ENCODE results near the gene ITM2B. TPM values are rescaled to one million over a fixed set of nuclear protein-coding genes. Genes with fewer than 3 reads are reported as not detected.

Gene ITM2B
- total and polyA plus RNA-seq, 4 donors: 114 to 379 (median 202) TPM

GRCh38 chr13:48251611-48252081, 18.6 kb downstream of the ITM2B start:
- Histone ChIP-seq H3K9me3 (ENCODE audit: control insufficient read depth in 4 of 4, low read length in 3 of 4) (no peaks in the 10 kb centered on the region), H3K27ac (ENCODE audit: low read depth in 1 of 2, low read length in 2 of 2) (no peak overlapping the region), H3K27me3 (ENCODE audit: control insufficient read depth in 4 of 4, insufficient read depth in 4 of 4, low read length in 3 of 4) (no peaks in the 10 kb centered on the region), H3K4me3 (ENCODE audit: low read depth in 1 of 3, low read length in 3 of 3) (no peak overlapping the region), H3K9ac (ENCODE audit: low read depth in 1 of 2, low read length in 2 of 2) (no peak overlapping the region), H3K36me3 (ENCODE audit: control insufficient read depth in 4 of 4, insufficient read depth in 3 of 4, low read depth in 1 of 4, low read length in 3 of 4) (peaks cover 4 to 21% (median 13%) of the 10 kb centered on the region in 4 donors), H3K4me1 (ENCODE audit: control insufficient read depth in 4 of 4, insufficient read depth in 4 of 4, low read length in 3 of 4) (peaks cover 5 to 22% (median 13%) of the 10 kb centered on the region in 4 donors)
- DNase-seq (ENCODE audit: low spot score): no peak
- WGBS: 87% methylated on average over 3 of the region's 3 CpGs
- TF ChIP-seq CTCF (IDR thresholded peaks at IDR 0.05; ENCODE audit: low read depth, low read length, missing input control): no peak
- no peak for TF ChIP-seq REST (IDR thresholded peaks at IDR 0.05)
- no peak for TF ChIP-seq NR2F2 (IDR thresholded peaks at IDR 0.05)
- no peak for TF ChIP-seq FOXA2 (IDR thresholded peaks at IDR 0.05)
- TF ChIP-seq FOXA1 (IDR thresholded peaks at IDR 0.05): no peak
- no peak for TF ChIP-seq JUND (IDR thresholded peaks at IDR 0.05)
- no peak for TF ChIP-seq ATF3 (IDR thresholded peaks at IDR 0.05)
- no peak for TF ChIP-seq RAD21 (IDR thresholded peaks at IDR 0.05)
- TF ChIP-seq YY1 (IDR thresholded peaks at IDR 0.05): no peak

DNA sequence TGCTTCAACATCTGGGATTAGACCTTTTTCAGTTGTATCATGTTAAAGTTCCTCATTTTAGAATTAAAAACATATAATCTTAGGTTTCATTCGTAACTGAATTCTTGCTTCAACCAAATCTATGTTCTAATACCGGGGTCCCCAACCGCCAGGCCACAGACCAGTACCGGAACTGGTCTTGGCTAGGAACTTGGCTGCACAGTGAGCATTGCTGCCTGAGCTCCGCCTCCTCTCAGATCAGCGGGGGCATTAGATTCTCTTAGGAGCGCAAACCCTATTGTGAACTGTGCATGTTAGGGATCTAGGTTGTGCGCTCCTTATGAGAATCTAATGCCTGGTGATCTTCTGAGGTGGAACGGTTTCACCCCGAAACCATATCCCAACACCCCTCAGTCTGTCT, 19.2 kb downstream of the ITM2B start:
- WGBS: 95% methylated on average over 10 of the region's 10 CpGs
- peaks cover 2 to 19% (median 12%) of the 10 kb centered on the region in 4 donors for H3K4me1 ChIP-seq (ENCODE audit: control insufficient read depth in 4 of 4, insufficient read depth in 4 of 4, low read length in 3 of 4)

More for the DNA sequence above, 19.2 kb downstream of the ITM2B start:
- Histone ChIP-seq H3K27me3 (ENCODE audit: control insufficient read depth in 4 of 4, insufficient read depth in 4 of 4, low read length in 3 of 4) (no peaks in the 10 kb centered on the region), H3K4me3 (ENCODE audit: low read depth in 1 of 3, low read length in 3 of 3) (no peak overlapping the region), H3K9ac (ENCODE audit: low read depth in 1 of 2, low read length in 2 of 2) (no peak overlapping the region), H3K9me3 (ENCODE audit: control insufficient read depth in 4 of 4, low read length in 3 of 4) (no peaks in the 10 kb centered on the region), H3K27ac (ENCODE audit: low read depth in 1 of 2, low read length in 2 of 2) (peak overlapping the region in 1 of 2 donors; percentile 18), H3K36me3 (ENCODE audit: control insufficient read depth in 4 of 4, insufficient read depth in 3 of 4, low read depth in 1 of 4, low read length in 3 of 4) (peaks cover 4 to 24% (median 15%) of the 10 kb centered on the region in 4 donors)
- DNase-seq (ENCODE audit: low spot score): no peak
- no peak for TF ChIP-seq ATF3 (IDR thresholded peaks at IDR 0.05)
- no peak for TF ChIP-seq CTCF (IDR thresholded peaks at IDR 0.05; ENCODE audit: low read depth, low read length, missing input control)
- no peak for TF ChIP-seq HNF4A (conservative IDR thresholded peaks at IDR 0.05)
- no peak for TF ChIP-seq SP1 (IDR thresholded peaks at IDR 0.05)
- TF ChIP-seq RAD21 (IDR thresholded peaks at IDR 0.05): no peak
- no peak for TF ChIP-seq RXRA (IDR thresholded peaks at IDR 0.05)
- no peak for TF ChIP-seq TAF1 (conservative IDR thresholded peaks at IDR 0.05)
- no peak for TF ChIP-seq YY1 (IDR thresholded peaks at IDR 0.05)
- TF ChIP-seq MAX (IDR thresholded peaks at IDR 0.05): no peak
- TF ChIP-seq FOXA2 (IDR thresholded peaks at IDR 0.05): no peak
